T-helper 2 cell treated with Interferon-gamma antibody and Interleukin-4, amounts not matched to agents 5 μg/mL and 100 μg/mL, for 36 hours (primary cell): ENCODE data around the gene COL23A1.

Experiments used
- DNase-seq: peaks from one replicate; pipeline ENCODE4 v3.0.0; 2021; ENCODE audit warnings: low spot score
- H3K27ac Mint-ChIP-seq: one replicate; pipeline ENCODE4 v1.8.0; 2021; ENCODE audit warnings: mild to moderate bottlenecking, mixed read lengths
- H3K27me3 Mint-ChIP-seq: one replicate; pipeline ENCODE4 v1.8.0; 2021; ENCODE audit warnings: low read depth, mixed read lengths
- H3K36me3 Mint-ChIP-seq: one replicate; pipeline ENCODE4 v1.8.0; 2021; ENCODE audit warnings: low read depth, mixed read lengths
- H3K4me1 Mint-ChIP-seq: one replicate; pipeline ENCODE4 v1.8.0; 2021; ENCODE audit warnings: low read depth, mixed read lengths
- H3K4me3 Mint-ChIP-seq: one replicate; pipeline ENCODE4 v1.8.0; 2022; ENCODE audit warnings: mild to moderate bottlenecking, moderate library complexity, mixed read lengths
- H3K9me3 Mint-ChIP-seq: one replicate; pipeline ENCODE4 v1.8.0; 2021; ENCODE audit warnings: mixed read lengths

Gene COL23A1

DNA sequence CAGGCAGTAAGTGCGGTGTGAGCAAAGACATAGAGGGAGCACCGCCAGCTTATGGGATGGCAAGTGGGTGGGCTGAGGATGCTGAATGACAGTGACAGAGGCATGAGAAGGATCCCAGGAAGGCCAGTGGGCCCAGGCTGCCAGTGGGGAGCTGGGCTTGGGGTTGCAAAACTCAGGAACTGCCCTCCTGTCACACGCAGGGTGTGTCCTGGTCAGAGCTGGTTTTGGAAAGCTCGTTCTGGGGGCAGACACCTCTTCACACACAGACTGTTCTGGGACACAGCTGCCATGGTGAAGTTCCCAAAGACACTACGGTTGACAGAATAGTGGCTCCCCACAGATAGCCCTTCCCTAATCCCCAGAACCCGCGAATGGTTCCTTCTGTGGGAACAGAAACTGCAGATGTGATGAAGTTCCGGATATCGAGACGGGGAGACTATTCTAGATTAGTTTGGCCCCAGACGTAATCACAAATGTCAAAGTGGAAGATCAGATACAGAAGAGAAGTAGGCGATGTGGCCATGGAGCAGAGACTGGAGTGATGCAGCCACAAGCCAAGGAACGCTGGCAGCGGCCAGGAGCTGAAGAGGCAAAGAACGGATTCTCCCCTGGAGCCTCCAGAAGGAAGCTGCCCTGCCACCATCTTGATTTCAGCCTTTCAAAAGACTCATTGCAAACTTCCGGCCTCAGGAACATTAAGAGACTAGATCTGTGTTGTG lies 159.0 kb downstream of the COL23A1 start:
- H3K4me3 Mint-ChIP-seq = no peak overlapping the region
- no peaks in the 10 kb centered on the region for H3K36me3 Mint-ChIP-seq
- H3K27ac Mint-ChIP-seq = no peak overlapping the region
- H3K27me3 Mint-ChIP-seq = no peaks in the 10 kb centered on the region
- H3K9me3 Mint-ChIP-seq = no peaks in the 10 kb centered on the region
- DNase-seq = no peak
- no peaks in the 10 kb centered on the region for H3K4me1 Mint-ChIP-seq

DNA sequence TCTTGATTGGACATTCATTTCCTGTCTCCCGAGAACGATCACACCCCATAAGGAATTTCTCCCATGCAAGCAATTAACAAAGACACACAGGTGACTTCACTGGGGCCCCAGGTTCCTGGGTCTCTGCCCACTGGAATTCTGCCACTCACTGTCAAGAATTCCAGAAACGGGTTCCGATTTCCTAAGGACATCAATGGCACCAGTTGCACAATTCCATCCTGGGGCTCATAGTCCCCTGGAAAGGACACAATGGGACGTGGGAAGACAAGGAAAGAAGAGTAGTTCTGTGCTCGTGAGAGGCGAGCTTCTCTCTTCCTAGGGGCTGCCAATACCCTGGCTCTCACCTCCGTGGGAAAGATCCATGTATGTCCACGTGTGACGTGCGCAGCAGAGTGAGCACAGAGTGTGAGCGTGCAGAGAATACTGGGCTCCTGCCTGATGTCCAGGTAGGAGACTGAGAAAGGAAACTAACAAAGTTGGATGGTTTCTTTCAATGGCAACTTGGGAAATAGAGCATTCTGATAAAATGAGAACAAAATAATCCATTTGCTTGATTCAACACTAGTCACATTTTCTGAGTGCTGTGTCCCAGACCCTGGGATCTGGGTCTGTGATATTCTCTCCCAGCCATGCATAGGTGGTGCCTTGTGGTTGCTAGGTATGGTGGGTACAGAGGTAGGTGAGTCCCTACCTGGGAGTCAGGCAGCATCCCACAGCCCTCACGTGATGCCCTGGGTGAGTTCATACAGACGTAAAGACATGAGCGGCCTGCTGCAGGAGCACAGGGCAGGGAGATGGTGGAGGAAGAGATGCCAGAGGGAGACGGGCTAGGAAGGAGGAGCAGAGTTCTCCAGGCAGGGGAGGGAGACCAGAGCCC lies 159.8 kb downstream of the COL23A1 start:
- no peak overlapping the region for H3K27ac Mint-ChIP-seq
- no peaks in the 10 kb centered on the region for H3K9me3 Mint-ChIP-seq
- DNase-seq = no peak
- no peaks in the 10 kb centered on the region for H3K27me3 Mint-ChIP-seq
- H3K36me3 Mint-ChIP-seq = no peaks in the 10 kb centered on the region
- no peaks in the 10 kb centered on the region for H3K4me1 Mint-ChIP-seq
- no peak overlapping the region for H3K4me3 Mint-ChIP-seq

- Mint-ChIP-seq H3K27ac (no peak overlapping the region), H3K36me3 (no peaks in the 10 kb centered on the region), H3K4me1 (no peaks in the 10 kb centered on the region), H3K27me3 (no peaks in the 10 kb centered on the region), H3K9me3 (no peaks in the 10 kb centered on the region), H3K4me3 (no peak overlapping the region)
- no peak for DNase-seq
Observed at GRCh38 chr5:178429491-178430185, 160.6 kb downstream of the COL23A1 start.

DNA sequence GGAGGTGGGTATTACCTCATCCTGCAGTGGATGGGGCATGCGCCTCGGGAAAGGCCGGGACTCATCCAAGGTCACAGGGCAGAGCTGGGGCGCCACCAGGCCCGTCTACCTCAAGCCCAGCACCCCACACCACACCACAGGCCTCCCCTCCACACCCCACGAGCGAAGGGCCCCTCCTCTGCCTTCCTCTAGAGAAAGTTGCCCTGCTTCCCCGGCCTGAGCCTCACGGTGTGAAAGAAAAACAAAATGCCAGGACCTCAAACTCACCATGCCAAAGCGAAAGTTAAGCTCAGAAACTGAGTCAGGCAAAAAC lies 161.1 kb downstream of the COL23A1 start:
- no peak overlapping the region for H3K27ac Mint-ChIP-seq
- H3K27me3 Mint-ChIP-seq = no peaks in the 10 kb centered on the region
- no peak for DNase-seq
- no peak overlapping the region for H3K4me3 Mint-ChIP-seq
- no peaks in the 10 kb centered on the region for H3K36me3 Mint-ChIP-seq
- no peaks in the 10 kb centered on the region for H3K9me3 Mint-ChIP-seq
- no peaks in the 10 kb centered on the region for H3K4me1 Mint-ChIP-seq

GRCh38 chr5:178428341-178429155 lies 161.6 kb downstream of the COL23A1 start:
- no peaks in the 10 kb centered on the region for H3K27me3 Mint-ChIP-seq
- no peaks in the 10 kb centered on the region for H3K36me3 Mint-ChIP-seq
- DNase-seq = no peak
- no peaks in the 10 kb centered on the region for H3K9me3 Mint-ChIP-seq
- no peaks in the 10 kb centered on the region for H3K4me1 Mint-ChIP-seq
- no peak overlapping the region for H3K4me3 Mint-ChIP-seq
- no peak overlapping the region for H3K27ac Mint-ChIP-seq

DNA sequence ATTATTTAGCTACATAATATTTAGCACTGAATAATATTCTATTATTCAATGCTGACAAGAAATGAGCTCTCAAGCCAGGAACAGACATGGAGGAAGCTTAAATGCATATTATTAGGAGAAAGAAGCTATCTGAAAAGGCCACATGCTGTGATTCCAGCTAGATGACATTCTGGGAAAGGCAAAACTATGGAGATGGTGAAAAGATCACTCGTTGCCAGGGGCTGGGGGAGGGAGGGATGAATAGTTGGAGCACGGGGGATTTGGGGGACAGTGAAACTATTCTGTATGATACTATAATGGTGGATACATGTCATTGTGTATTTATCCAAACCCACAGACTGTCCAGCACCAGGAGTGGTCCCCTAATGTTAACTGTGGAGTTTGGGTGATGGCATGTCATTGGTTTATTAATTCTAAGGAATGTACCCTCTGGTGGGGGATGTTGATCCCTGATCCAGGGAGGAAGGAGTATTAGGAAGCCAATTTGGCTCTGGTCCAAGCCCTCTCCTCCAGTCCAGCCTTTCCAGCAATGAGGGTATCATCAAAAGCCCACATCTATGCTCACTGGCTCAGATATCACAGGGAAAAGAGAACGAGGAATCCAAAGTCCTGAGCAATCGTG lies 162.5 kb downstream of the COL23A1 start:
- Mint-ChIP-seq H3K27ac (no peak overlapping the region), H3K36me3 (no peaks in the 10 kb centered on the region)

GRCh38 chr5:178426326-178427130 lies 163.7 kb downstream of the COL23A1 start:
- no peaks in the 10 kb centered on the region for H3K9me3 Mint-ChIP-seq
- H3K36me3 Mint-ChIP-seq = no peaks in the 10 kb centered on the region
- H3K4me3 Mint-ChIP-seq = no peak overlapping the region
- no peaks in the 10 kb centered on the region for H3K4me1 Mint-ChIP-seq
- DNase-seq = no peak
- no peak overlapping the region for H3K27ac Mint-ChIP-seq
- no peaks in the 10 kb centered on the region for H3K27me3 Mint-ChIP-seq

More for the DNA sequence above, 162.5 kb downstream of the COL23A1 start:
- Mint-ChIP-seq H3K27me3 (no peaks in the 10 kb centered on the region), H3K9me3 (no peaks in the 10 kb centered on the region), H3K4me1 (no peaks in the 10 kb centered on the region), H3K4me3 (no peak overlapping the region)
- DNase-seq = no peak

DNA sequence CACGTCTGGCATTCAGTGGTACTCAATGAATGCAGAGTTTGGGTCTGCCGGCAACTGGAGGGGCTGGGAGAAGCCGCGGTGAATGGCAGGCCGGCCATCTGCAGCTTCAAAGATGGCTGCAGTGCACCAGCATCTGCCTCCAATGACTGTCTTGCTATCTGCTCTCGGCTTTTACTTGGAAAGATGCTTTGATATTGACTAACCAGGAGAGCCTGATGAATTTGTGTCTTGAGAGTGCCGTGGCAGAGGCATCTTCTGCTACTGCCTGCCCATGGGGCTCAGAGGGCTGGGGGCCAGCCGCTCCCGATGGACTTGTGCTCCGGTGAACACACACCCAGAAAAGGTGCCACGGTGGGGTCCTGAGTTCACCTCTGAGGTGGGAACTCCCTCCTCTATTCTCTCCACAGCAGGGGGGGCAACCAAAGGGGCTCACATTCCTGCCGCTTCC lies 164.5 kb downstream of the COL23A1 start:
- Mint-ChIP-seq H3K27me3 (no peaks in the 10 kb centered on the region), H3K4me3 (no peak overlapping the region), H3K4me1 (no peaks in the 10 kb centered on the region), H3K36me3 (no peaks in the 10 kb centered on the region), H3K27ac (no peak overlapping the region), H3K9me3 (no peaks in the 10 kb centered on the region)
- DNase-seq = no peak

DNA sequence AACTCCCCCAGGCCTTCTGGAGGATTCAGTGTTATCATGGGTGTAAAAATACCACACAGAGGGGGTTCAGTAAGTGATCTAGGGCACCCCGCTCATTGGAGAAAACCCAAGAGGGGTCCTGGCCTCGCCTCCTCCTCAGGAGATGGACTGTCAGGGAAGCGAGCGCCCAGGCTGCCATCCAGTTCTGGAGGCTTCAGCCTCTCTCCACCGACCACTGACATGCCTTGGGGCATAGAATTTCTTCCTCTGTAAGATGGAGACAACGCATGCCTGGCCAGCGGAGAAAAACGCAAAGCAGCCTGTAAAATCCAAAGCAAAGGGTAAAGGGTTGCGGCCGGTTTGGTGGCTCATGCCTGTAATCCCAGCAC lies 165.4 kb downstream of the COL23A1 start:
- no peak overlapping the region for H3K27ac Mint-ChIP-seq
- no peaks in the 10 kb centered on the region for H3K36me3 Mint-ChIP-seq
- DNase-seq = no peak
- H3K9me3 Mint-ChIP-seq = no peaks in the 10 kb centered on the region
- no peaks in the 10 kb centered on the region for H3K27me3 Mint-ChIP-seq
- H3K4me1 Mint-ChIP-seq = no peaks in the 10 kb centered on the region
- H3K4me3 Mint-ChIP-seq = no peak overlapping the region

- H3K27ac Mint-ChIP-seq = no peak overlapping the region
- H3K36me3 Mint-ChIP-seq = no peaks in the 10 kb centered on the region
- H3K4me1 Mint-ChIP-seq = no peaks in the 10 kb centered on the region
- no peak for DNase-seq
- H3K4me3 Mint-ChIP-seq = no peak overlapping the region
- H3K27me3 Mint-ChIP-seq = no peaks in the 10 kb centered on the region
- no peaks in the 10 kb centered on the region for H3K9me3 Mint-ChIP-seq
Observed at GRCh38 chr5:178423901-178424809, 166.0 kb downstream of the COL23A1 start.

GRCh38 chr5:178423431-178423830 lies 166.8 kb downstream of the COL23A1 start:
- Mint-ChIP-seq H3K9me3 (no peaks in the 10 kb centered on the region), H3K4me1 (no peaks in the 10 kb centered on the region), H3K36me3 (no peaks in the 10 kb centered on the region), H3K27ac (no peak overlapping the region), H3K27me3 (no peaks in the 10 kb centered on the region), H3K4me3 (no peak overlapping the region)
- no peak for DNase-seq

DNA sequence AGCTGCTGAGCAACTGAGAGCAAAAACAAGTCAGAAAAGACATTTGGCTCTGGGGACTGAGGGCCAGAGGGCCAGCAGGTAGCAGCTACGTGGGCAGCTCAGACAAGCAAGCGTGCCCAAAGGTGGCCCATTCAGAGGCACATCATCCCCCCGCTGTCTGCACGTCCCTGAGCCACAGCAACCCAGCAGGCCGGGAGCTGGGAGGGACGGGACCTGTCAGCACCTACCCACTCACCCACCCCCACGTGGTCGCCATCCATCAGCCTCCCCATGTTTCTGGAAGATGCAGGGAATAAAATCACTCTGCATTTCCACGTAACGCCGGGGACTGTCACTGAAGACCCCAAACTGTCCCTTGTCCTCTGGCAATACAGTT lies 167.8 kb downstream of the COL23A1 start:
- Mint-ChIP-seq H3K4me3 (no peak overlapping the region), H3K9me3 (no peaks in the 10 kb centered on the region), H3K27me3 (peaks cover under 1% of the 10 kb centered on the region), H3K36me3 (no peaks in the 10 kb centered on the region), H3K27ac (no peak overlapping the region), H3K4me1 (peaks cover 2% of the 10 kb centered on the region)
- no peak for DNase-seq
